Mesodermal cell (in vitro differentiated cells): ENCODE measurements around the gene IMPA2.

Source experiments
- H3K27ac ChIP-seq: 2 replicates; pipeline ENCODE4 v1.7.0; 2013; ENCODE audit warnings: mild to moderate bottlenecking, low read depth, low read length, moderate library complexity; ENCODE audit not compliant: severe bottlenecking
- H3K36me3 ChIP-seq: 2 replicates; pipeline ENCODE4 v1.7.1; 2013; ENCODE audit warnings: mild to moderate bottlenecking, low read length, moderate library complexity; ENCODE audit not compliant: control insufficient read depth, insufficient read depth
- H3K4me1 ChIP-seq: one replicate; pipeline ENCODE4 v1.7.1; 2013; ENCODE audit warnings: mild to moderate bottlenecking, low read length; ENCODE audit not compliant: insufficient read depth, control insufficient read depth, poor library complexity, severe bottlenecking
- H3K4me3 ChIP-seq: 2 replicates; pipeline ENCODE4 v1.7.0; 2013; ENCODE audit warnings: low read length, control low read depth, mild to moderate bottlenecking; ENCODE audit not compliant: insufficient read depth, poor library complexity, severe bottlenecking; ENCODE audit errors: extremely low read depth
- H3K9me3 ChIP-seq: 2 replicates; pipeline ENCODE4 v1.7.1; 2013; ENCODE audit warnings: mild to moderate bottlenecking, low read length, moderate library complexity; ENCODE audit not compliant: control insufficient read depth
- whole genome bisulfite sequencing, 2 experiments: methylation state at CpG; one replicate each; pipeline ENCODE4 v1.1.5; 2013; ENCODE audit warnings: missing lambda C conversion rate in 2 of 2; ENCODE audit not compliant: insufficient coverage in 2 of 2; 5-methylcytosine and 5-hydroxymethylcytosine counted together

IMPA2 gene

DNA sequence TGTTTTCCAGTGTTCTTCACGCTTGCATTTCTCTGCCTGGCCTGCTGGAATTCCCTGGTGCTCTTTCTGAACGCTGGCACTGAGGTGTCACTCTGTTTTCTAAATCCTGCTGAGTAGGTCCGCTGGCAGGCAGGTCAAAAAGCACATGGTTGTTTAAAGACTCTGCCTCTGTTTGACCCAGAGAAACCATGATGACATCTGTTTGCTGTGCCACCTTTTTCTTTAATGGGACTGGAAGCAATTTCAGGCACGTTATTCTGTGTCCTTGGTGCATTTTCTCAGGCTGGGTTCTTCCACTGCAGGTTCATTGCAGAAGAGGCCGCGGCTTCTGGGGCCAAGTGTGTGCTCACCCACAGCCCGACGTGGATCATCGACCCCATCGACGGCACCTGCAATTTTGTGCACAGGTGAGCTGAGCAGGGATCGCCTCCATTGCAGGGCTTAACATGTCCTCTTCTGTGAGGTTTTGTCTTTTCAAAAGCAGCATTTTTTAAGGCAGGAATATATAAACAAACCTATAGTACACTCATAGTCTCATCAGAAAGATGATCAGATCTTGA, 28.4 kb downstream of the IMPA2 start:
- H3K27ac ChIP-seq: no peak overlapping the region
- H3K9me3 ChIP-seq: no peaks in the 10 kb centered on the region
- no peaks in the 10 kb centered on the region for H3K4me1 ChIP-seq
- H3K36me3 ChIP-seq: peaks cover 3% of the 10 kb centered on the region
- no peak overlapping the region for H3K4me3 ChIP-seq
- 89 to 91% methylated on average over 12 of the region's 12 CpGs for WGBS, 2 experiments

- WGBS, 2 experiments: 90 to 96% methylated on average over 13 of the region's 14 CpGs
- H3K4me3 ChIP-seq: no peak overlapping the region
- peaks cover 3% of the 10 kb centered on the region for H3K36me3 ChIP-seq
- H3K27ac ChIP-seq: no peak overlapping the region
- no peaks in the 10 kb centered on the region for H3K4me1 ChIP-seq
- no peaks in the 10 kb centered on the region for H3K9me3 ChIP-seq
Measured at GRCh38 chr18:12010187-12010802, 29.0 kb downstream of the IMPA2 start.

GRCh38 chr18:12011199-12011956, 30.1 kb downstream of the IMPA2 start:
- no peaks in the 10 kb centered on the region for H3K4me1 ChIP-seq
- no peaks in the 10 kb centered on the region for H3K9me3 ChIP-seq
- no peak overlapping the region for H3K4me3 ChIP-seq
- WGBS, 2 experiments: 83 to 90% methylated on average over 7 to 8 of the region's 8 CpGs
- H3K27ac ChIP-seq: no peak overlapping the region
- peaks cover 3% of the 10 kb centered on the region for H3K36me3 ChIP-seq

DNA sequence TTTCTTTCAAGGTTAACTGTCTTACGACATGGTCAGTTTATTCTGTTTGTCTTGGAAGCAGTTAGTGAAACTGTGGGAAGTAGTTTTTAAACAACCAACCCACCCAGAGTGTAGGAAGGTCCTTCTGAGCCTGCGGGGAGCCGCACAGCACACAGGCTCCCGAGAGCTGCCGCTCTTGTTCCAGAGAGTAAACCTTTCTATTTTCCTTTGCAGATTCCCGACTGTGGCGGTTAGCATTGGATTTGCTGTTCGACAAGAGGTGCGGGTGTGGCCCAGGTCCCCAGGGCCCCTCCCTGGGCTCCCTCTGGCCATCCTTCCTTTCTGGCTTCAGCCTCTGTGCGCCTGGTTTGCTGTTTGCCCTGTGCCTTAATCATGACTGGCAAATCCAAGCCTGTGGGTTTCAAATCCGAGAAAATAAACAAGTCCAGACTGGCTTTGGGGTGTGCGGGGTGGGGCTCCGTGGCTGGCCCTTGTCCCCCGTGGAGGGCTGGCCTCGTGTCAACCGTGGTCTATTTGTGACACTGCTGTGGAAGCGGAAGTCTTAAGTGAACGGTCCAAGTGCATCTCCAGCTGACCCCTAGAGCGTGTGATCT, 30.7 kb downstream of the IMPA2 start:
- 89 to 94% methylated on average over 17 to 18 of the region's 19 CpGs for WGBS, 2 experiments
- Histone ChIP-seq H3K27ac (no peak overlapping the region), H3K36me3 (peaks cover 3% of the 10 kb centered on the region)

GRCh38 chr18:12012697-12013096, 31.4 kb downstream of the IMPA2 start:
- peaks cover 3% of the 10 kb centered on the region for H3K36me3 ChIP-seq
- no peak overlapping the region for H3K4me3 ChIP-seq
- H3K9me3 ChIP-seq: no peaks in the 10 kb centered on the region
- 0 to 50% methylated on average over 1 to 2 of the region's 3 CpGs for WGBS, 2 experiments
- H3K27ac ChIP-seq: no peak overlapping the region
- H3K4me1 ChIP-seq: no peaks in the 10 kb centered on the region

More for the DNA sequence above, 30.7 kb downstream of the IMPA2 start:
- no peak overlapping the region for H3K4me3 ChIP-seq
- no peaks in the 10 kb centered on the region for H3K4me1 ChIP-seq
- no peaks in the 10 kb centered on the region for H3K9me3 ChIP-seq

DNA sequence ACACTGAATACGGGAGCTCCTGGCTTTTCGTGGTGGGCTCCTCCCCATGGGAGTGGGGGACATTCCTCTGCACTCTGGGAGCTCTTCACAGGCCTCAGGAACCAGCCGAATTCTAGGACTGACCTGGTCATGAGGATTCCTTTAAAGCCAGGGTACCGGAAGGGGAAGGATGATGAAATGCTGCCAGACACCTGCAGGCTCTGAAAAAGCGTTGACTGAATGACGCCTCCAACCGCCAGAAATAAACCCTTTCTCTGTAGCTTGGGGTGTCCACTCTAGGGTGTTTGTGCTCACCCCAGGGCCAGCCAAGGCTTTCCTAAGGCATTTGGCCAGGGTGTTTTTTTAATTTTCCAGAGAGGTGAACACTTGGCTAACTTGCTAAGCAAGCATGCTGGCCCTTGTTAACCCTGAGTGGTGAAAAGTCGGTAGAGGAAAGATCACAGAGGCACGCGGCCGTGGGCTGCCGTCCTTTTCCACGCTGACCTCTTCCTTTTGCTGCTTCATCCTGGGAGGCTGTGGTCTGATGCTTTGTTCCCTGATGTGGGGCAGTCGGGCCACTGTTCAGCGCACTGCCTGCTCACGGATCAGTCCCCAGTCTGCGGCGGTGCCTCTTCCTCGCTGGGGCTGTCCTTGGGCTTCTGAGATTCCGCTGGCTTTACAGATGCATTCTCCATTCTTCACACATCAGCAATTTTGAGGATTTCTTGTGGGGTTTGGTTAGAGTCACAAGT, 32.0 kb downstream of the IMPA2 start:
- Histone ChIP-seq H3K27ac (no peak overlapping the region), H3K4me3 (no peak overlapping the region), H3K36me3 (peaks cover 3% of the 10 kb centered on the region), H3K9me3 (no peaks in the 10 kb centered on the region), H3K4me1 (no peaks in the 10 kb centered on the region)
- 88 to 91% methylated on average over 14 to 15 of the region's 20 CpGs for WGBS, 2 experiments

DNA sequence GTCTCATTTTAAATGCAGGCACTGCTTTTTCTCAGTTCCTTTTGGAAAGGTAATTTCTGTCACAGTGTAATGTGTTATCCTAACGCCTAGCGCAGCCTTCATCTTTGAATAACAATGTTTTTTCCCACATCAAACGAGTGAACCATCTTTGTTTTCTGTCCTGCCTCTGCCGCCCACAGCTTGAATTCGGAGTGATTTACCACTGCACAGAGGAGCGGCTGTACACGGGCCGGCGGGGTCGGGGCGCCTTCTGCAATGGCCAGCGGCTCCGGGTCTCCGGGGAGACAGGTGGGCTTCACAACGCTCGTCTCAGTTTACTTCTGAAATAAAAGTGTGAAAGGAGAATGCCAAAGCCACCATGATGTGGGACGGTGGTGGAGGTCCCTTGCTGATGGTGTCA, 32.8 kb downstream of the IMPA2 start:
- Histone ChIP-seq H3K36me3 (peaks cover 7% of the 10 kb centered on the region), H3K27ac (no peak overlapping the region), H3K9me3 (no peaks in the 10 kb centered on the region), H3K4me3 (no peak overlapping the region), H3K4me1 (no peaks in the 10 kb centered on the region)
- WGBS, 2 experiments: 94 to 96% methylated on average over 14 to 17 of the region's 17 CpGs

DNA sequence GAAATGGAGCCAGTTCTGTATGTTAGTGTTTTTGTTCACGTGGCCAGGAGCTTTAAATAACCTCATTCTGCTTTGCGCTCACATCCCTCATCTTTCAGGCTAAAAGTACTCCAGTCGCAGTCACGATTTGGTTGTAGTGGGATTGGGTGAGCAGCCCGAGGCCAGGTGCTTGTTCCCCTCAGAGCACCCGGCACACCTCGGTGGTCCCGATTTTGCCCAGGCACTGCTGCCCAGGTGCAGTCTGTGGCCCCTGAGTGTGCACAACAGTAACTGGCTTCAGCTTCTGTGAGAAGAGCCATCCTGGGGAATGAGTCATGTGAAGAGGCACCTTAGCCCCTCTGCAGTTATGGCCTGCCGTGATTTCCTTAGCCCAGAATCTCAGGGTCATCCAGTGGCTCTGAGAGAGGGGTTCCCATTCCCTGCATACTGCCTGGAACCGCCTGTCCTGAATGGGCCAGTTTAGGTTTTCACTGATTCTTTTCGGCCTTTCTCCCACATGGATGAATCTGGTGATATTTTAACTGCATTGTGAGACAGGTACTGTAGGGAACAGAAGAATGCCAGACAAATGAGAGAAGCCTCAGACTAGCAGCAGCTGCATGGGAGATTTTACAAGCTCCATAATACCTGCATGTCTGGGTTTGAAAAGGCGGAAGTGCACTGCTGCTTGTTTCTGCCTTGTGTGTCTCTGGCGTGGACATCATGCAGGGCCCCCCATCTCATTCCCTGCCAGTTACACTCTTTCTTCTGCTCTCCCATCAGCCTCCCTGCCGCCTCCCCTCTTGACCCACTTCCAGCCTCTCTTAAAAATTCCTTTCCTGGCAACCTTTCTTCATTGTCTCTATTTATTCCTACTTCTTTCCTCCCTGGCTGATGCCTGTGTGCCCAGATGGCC, 33.5 kb downstream of the IMPA2 start:
- Histone ChIP-seq H3K27ac (no peak overlapping the region), H3K4me3 (no peak overlapping the region), H3K4me1 (no peaks in the 10 kb centered on the region), H3K9me3 (no peaks in the 10 kb centered on the region), H3K36me3 (peaks cover 10% of the 10 kb centered on the region)
- 92 to 98% methylated on average over 9 to 12 of the region's 14 CpGs for WGBS, 2 experiments

DNA sequence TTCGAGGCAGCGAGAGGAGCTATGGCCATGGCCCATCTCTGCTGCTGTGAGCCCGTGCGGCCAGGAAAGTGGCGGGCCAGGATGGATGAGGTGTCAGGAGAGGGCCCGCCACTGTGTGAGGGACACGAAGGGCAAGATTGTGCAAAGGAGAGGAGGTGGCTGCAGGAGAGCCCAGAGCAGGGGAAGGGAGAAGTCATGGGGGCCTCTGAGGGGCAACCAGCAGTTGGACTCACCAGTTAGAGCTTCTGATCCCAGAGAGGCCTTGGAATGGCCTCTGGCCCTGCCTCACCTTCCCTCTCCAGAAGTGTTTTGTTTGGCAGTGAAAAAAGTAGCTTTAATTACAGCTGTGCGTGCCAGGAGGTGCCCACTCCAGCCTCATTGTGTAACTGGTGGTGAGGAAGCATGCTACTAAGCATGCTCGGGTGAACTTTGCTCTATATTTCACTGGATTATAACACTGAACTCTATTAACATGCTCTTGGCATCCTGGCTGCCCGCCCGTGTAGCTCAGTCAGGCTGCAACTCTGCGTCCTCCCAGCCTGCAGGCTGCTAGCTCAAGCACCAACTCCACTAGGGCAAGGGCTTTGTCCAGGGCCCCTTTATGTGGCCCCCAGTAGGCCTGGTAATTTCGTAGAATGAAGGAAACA, 34.2 kb downstream of the IMPA2 start:
- 86 to 88% methylated on average over 9 to 11 of the region's 13 CpGs for WGBS, 2 experiments
- Histone ChIP-seq H3K4me3 (no peak overlapping the region), H3K27ac (no peak overlapping the region)

More for the DNA sequence above, 34.2 kb downstream of the IMPA2 start:
- Histone ChIP-seq H3K4me1 (no peaks in the 10 kb centered on the region), H3K36me3 (peaks cover 10% of the 10 kb centered on the region), H3K9me3 (no peaks in the 10 kb centered on the region)
